IPS-18c (cell line): ENCODE data around the gene CDK5RAP2.

Experiments
- H3K4me3 ChIP-seq: 2 replicates; pipeline ENCODE4 v1.7.0; 2013; ENCODE audit warnings: low read depth, mild to moderate bottlenecking, low read length, moderate library complexity; ENCODE audit not compliant: insufficient read depth
- H3K9me3 ChIP-seq: one replicate; pipeline ENCODE4 v1.6.1; 2013; ENCODE audit warnings: mild to moderate bottlenecking, low read length, moderate library complexity; ENCODE audit not compliant: control insufficient read depth, insufficient read depth

CDK5RAP2 gene

DNA sequence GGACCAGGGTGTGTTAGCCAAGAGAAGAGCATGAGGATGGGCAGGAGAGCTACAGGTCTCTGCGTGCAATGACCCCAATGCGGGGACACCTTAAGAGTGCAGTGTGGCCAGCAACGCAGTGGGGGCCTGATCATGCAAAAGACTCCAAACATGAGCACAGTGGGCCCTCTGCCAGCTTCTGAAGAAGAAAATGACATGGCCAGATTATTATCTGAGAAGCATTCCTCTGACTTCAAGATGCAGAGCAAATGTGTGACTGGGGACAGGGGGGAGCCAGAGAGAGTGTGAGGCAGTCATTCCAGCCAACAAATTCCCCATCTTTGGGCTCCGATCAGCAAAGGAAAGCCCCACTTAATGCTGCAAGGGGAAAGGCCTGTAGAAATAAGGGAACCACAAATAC lies 229.4 kb downstream of the CDK5RAP2 start:
- Histone ChIP-seq H3K4me3 (no peak overlapping the region), H3K9me3 (peaks cover 2% of the 10 kb centered on the region)

DNA sequence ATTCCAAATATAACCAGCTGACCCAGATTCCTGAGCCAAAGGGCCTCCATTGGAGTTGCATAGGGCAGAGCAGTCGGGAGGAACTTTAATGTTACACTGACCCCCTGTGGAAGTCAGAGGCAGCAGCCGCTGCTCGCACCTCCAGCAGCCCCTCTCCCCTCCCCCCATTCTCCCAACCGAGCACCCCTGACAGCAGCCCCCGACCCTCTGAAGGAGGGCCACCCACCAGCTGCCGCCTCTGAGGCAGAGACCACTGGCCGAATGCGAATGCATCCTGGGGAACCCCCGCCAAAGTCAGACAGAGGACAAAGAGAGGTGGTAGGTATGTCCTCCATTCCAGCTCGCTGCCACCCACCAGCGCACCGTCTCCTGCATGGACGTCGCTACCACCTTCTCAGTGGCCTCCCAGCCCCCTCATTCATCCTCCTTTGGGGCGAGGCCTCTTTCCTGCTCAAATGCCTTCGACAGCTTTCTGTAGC lies 231.0 kb downstream of the CDK5RAP2 start:
- no peak overlapping the region for H3K4me3 ChIP-seq
- H3K9me3 ChIP-seq = peaks cover 2% of the 10 kb centered on the region

DNA sequence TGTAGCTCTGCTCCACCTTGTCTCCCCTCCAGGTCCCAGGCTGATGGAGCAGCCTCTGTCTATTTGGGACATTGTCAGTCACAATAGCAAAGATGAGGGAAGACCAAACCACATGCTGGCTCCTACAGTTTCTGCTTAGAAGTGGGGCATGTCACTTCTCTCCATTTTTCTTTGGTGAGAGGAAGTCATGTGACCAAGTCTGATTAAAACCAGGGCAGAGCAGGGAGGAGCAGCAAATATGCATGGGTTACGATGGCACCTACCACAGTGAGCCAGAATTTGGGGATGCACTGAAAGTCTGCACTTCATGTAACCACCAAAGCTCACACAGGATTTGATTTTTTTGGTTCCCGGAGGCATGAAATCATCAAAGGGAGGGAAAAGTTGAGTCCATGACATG lies 234.6 kb downstream of the CDK5RAP2 start:
- H3K9me3 ChIP-seq = no peaks in the 10 kb centered on the region

DNA sequence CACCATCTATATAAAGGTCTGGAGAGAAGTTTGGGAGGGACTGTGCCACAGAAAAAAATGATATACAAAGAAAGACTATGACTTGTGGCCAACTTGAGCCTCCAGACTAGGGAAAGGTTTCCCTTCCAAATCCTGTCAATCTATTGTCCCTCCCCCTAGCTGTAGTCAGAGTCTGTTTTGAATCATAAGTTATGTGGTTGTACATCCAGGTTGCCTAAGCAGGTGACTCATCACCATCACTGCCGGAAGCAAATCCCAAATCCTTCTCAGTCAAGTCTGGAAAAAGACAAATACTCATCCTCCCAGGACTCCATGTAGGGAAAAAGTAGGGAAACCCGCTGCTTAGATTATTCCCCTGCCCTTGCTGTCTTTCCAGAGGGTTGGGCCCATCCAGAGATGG lies 235.7 kb downstream of the CDK5RAP2 start:
- no peak overlapping the region for H3K4me3 ChIP-seq
- no peaks in the 10 kb centered on the region for H3K9me3 ChIP-seq

More for the DNA sequence above, 234.6 kb downstream of the CDK5RAP2 start:
- H3K4me3 ChIP-seq = no peak overlapping the region

DNA sequence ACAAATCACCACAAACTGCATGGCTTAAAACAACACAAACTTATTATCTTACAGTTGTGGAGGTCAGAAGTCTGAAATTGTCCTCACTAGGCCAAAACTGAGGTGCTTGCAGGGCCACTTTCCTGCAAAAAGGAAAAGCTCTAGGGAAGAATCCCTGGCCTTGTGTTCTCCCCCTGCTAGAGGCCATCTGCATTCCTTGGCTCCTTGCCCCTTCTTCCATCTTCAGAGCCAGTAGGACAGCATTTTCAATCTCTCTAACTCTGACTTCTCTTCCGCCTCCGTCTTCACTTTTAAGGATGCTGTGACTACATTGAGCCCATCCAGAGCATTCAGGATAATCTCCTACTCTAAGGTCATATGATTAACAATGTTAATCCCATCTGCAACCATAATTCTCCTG lies 236.6 kb downstream of the CDK5RAP2 start:
- Histone ChIP-seq H3K9me3 (no peaks in the 10 kb centered on the region), H3K4me3 (no peak overlapping the region)
